Endothelial cell of umbilical vein (primary cell): ENCODE measurements around the gene ANXA6. TPM values are rescaled to one million over a fixed set of nuclear protein-coding genes. Genes with fewer than 3 reads are reported as not detected.
A peak's percentile ranks its signal among the peaks of the same experiment; 100 is the strongest.

ENCODE experiments used
- BruUV-seq: library from RNA; stranded (reverse); fragments of 400-500 nt; replicated peaks from 2 replicates; lab custom pipeline; 2021; lab: Mats Ljungman, UMichigan
- CTCF ChIA-PET: fragments of 300-600, 350-600 bp; sonication (Branson Sonifier 250); formaldehyde crosslinking; loops from one replicate; lab custom pipeline; 2021; ENCODE audit warnings: antibody characterized with exemption, inconsistent platforms; lab: Charles Lee
- POLR2A ChIA-PET: fragments of 300-600, 350-600 bp; sonication (Branson Sonifier 250); formaldehyde crosslinking; loops from one replicate; lab custom pipeline; 2021; ENCODE audit warnings: antibody characterized with exemption, inconsistent platforms; lab: Charles Lee
- DNase-seq: peaks from one replicate; pipeline ENCODE4 v3.0.0-alpha.2; 2011; ENCODE audit warnings: low read depth, low spot score
- FAIRE-seq: peaks from 2 replicates; lab custom pipeline; 2011; peaks lifted over from hg19 to GRCh38; lab: Jason Lieb, UNC
- H2AFZ ChIP-seq: 2 replicates; pipeline ENCODE4 v1.6.0; 2012; ENCODE audit warnings: low read depth, low read length, control low read depth, inconsistent platforms
- H3K27ac ChIP-seq: 2 replicates; pipeline ENCODE4 v1.5.1; 2011; ENCODE audit warnings: low read depth, mild to moderate bottlenecking, control low read depth, low read length, moderate library complexity; ENCODE audit not compliant: insufficient read depth
- H3K27me3 ChIP-seq, 2 experiments: 2 replicates each; pipeline versions ENCODE4 v1.6.0 to v1.6.1; 2011; ENCODE audit warnings: low read length in 2 of 2, mixed read lengths in 1 of 2; ENCODE audit not compliant: control insufficient read depth in 2 of 2, insufficient read depth in 2 of 2
- H3K36me3 ChIP-seq, 2 experiments: 2 replicates in 1 of 2; 3 replicates in 1 of 2; pipeline ENCODE4 v1.5.1; 2011; ENCODE audit warnings: low read length in 2 of 2, mild to moderate bottlenecking in 1 of 2, moderate library complexity in 1 of 2; ENCODE audit not compliant: control insufficient read depth in 2 of 2, insufficient read depth in 2 of 2; ENCODE audit errors: extremely low read depth in 1 of 2
- H3K4me1 ChIP-seq: 3 replicates; pipeline ENCODE4 v1.5.1; 2011; ENCODE audit warnings: mild to moderate bottlenecking, low read length; ENCODE audit not compliant: control insufficient read depth, insufficient read depth; ENCODE audit errors: extremely low read depth
- H3K4me2 ChIP-seq: 2 replicates; pipeline ENCODE4 v1.6.1; 2011; ENCODE audit warnings: low read length, control low read depth, mixed read lengths; ENCODE audit not compliant: insufficient read depth
- H3K4me3 ChIP-seq, 3 experiments: fragments of 200-600 bp in 1 of 3; sonication (generic), shearing (Covaris generic) in 1 of 3; replicated peaks in 1 of 3; 2 replicates each; pipeline ENCODE4 v1.5.1; 2011 to 2016; ENCODE audit warnings: control low read depth in 3 of 3, low read length in 3 of 3, mild to moderate bottlenecking in 2 of 3, inconsistent platforms in 1 of 3, low read depth in 1 of 3, moderate library complexity in 1 of 3; ENCODE audit not compliant: insufficient read depth in 1 of 3
- H3K79me2 ChIP-seq: 2 replicates; pipeline ENCODE4 v1.6.0; 2012; ENCODE audit warnings: low read length, inconsistent platforms; ENCODE audit not compliant: control insufficient read depth, insufficient read depth
- H3K9ac ChIP-seq: replicated peaks from 2 replicates; pipeline ENCODE3; 2011; ENCODE audit warnings: low read length, control low read depth; ENCODE audit not compliant: insufficient read depth; ENCODE audit errors: extremely low read depth
- H3K9me1 ChIP-seq: replicated peaks from 3 replicates; pipeline ENCODE4 v1.6.0; 2011; ENCODE audit warnings: mild to moderate bottlenecking, low read length; ENCODE audit not compliant: control insufficient read depth, insufficient read depth; ENCODE audit errors: extremely low read depth
- H3K9me3 ChIP-seq: replicated peaks from 2 replicates; pipeline ENCODE4 v1.5.1; 2012; ENCODE audit warnings: low read length, inconsistent platforms; ENCODE audit not compliant: control insufficient read depth, insufficient read depth
- H4K20me1 ChIP-seq: replicated peaks from 2 replicates; pipeline ENCODE3; 2011; ENCODE audit warnings: mild to moderate bottlenecking, low read length; ENCODE audit not compliant: control insufficient read depth, insufficient read depth; ENCODE audit errors: extremely low read depth
- CTCF ChIP-seq, 2 donors: IDR thresholded peaks; 1 replicate in 1 of 2; 2 replicates in 1 of 2; pipeline ENCODE4 v1.5.1; 2011; ENCODE audit warnings: low read length in 2 of 2, mild to moderate bottlenecking in 2 of 2, moderate library complexity in 2 of 2, control low read depth in 1 of 2, inconsistent platforms in 1 of 2, low read depth in 1 of 2; ENCODE audit not compliant: insufficient read depth in 1 of 2; ENCODE audit errors: extremely low read depth in 1 of 2
- EZH2 ChIP-seq: IDR thresholded peaks from 2 replicates; pipeline ENCODE4 v1.6.1; 2012; ENCODE audit warnings: borderline replicate concordance, low read depth, mild to moderate bottlenecking, moderate library complexity, low read length, inconsistent platforms; ENCODE audit not compliant: severe bottlenecking
- FOS ChIP-seq: IDR thresholded peaks from 2 replicates; pipeline ENCODE4 v1.6.1; 2011; ENCODE audit warnings: mild to moderate bottlenecking, low read length, moderate library complexity, borderline replicate concordance; ENCODE audit not compliant: insufficient read depth
- GATA2 ChIP-seq: IDR thresholded peaks from 2 replicates; pipeline ENCODE4 v1.7.0; 2011; ENCODE audit warnings: low read depth, mild to moderate bottlenecking, moderate library complexity, mixed read lengths, low read length; ENCODE audit not compliant: insufficient read length, insufficient read depth
- JUN ChIP-seq: IDR thresholded peaks from 2 replicates; pipeline ENCODE4 v1.6.1; 2011; ENCODE audit warnings: borderline replicate concordance, low read depth; ENCODE audit not compliant: insufficient read length, insufficient read depth
- MAX ChIP-seq: IDR thresholded peaks from 2 replicates; pipeline ENCODE4 v1.6.1; 2011; ENCODE audit not compliant: insufficient read depth, insufficient read length
- MYC ChIP-seq: IDR thresholded peaks from one replicate; pipeline ENCODE4 v1.6.1; 2011; ENCODE audit warnings: mild to moderate bottlenecking, low read depth, low read length
- POLR2A ChIP-seq: IDR thresholded peaks from 2 replicates; pipeline ENCODE4 v1.6.1; 2012; ENCODE audit warnings: low read depth, mild to moderate bottlenecking, control low read depth, low read length
- POLR2AphosphoS5 ChIP-seq: IDR thresholded peaks from 2 replicates; pipeline ENCODE4 v1.6.1; 2012; ENCODE audit warnings: low read depth, mild to moderate bottlenecking, control low read depth, low read length, moderate library complexity; ENCODE audit not compliant: insufficient read depth
- dilution Hi-C: fragments of 300-500 bp; cut with MboI; formaldehyde crosslinking; loops from one replicate; pipeline ENCODE4 v1.15.0; 2019; ENCODE audit warnings: low sequenced_read_pairs; ENCODE audit not compliant: extremely low pct_ligation_motif_present
- intact Hi-C: fragments of 100-400 bp; cut with micrococcal nuclease; formaldehyde crosslinking; loops from one replicate; pipeline ENCODE4 v1.10.0; 2022
- polyA plus RNA-seq, 4 experiments: library from polyadenylated mRNA; depleted of rRNA in 3 of 4; stranded (reverse) in 3 of 4; unstranded in 1 of 4; fragments of >200 nt; gene quantifications; 2 replicates each; pipeline versions ENCODE4 v1.2.1 to v1.2.3, GENCODE V29; 2011 to 2012; ENCODE audit warnings: missing spikeins in 1 of 4
- total RNA-seq: library from RNA; stranded (reverse); gene quantifications from 2 replicates; pipeline ENCODE4 v1.2.3, GENCODE V29; 2021

Gene ANXA6
- total and polyA plus RNA-seq, 2 donors (not counting 3 experiments of a cell fraction or from before 2014, with no cell fraction given), result 195 to 266 TPM

GRCh38 chr5:151115272-151115905 lies 42.2 kb downstream of the ANXA6 start:
- ChIA-PET POLR2A (interaction anchor here (0.6 to 1.1 kb wide), 3 partner anchors 34 to 73 kb away, joined by 3 read pairs; partner anchors contain the start of gene TNIP1), CTCF (interaction anchor here (0.5 to 16.3 kb wide), 57 partner anchors 9 to 352 kb away, joined by 3 to 679 read pairs (median 6); partner anchors contain the start of genes ANXA6, CCDC69, GPX3 and TNIP1)
- no peaks in the 10 kb centered on the region for H3K9me3 ChIP-seq
- no peak overlapping the region for H3K27ac ChIP-seq
- H3K79me2 ChIP-seq, result no peaks in the 10 kb centered on the region
- no peaks in the 10 kb centered on the region for H3K4me1 ChIP-seq
- no peak overlapping the region for H3K9ac ChIP-seq
- TF ChIP-seq CTCF (IDR thresholded peaks at IDR 0.05; ENCODE audit: extremely low read depth in 1 of 2, insufficient read depth in 1 of 2, low read depth in 1 of 2, low read length in 2 of 2) (peak; percentile 93 to 94), FOS (no peak)
- dilution Hi-C loops, result no loop called here
- no peaks in the 10 kb centered on the region for H3K9me1 ChIP-seq
- no peak overlapping the region for H3K4me2 ChIP-seq
- H3K4me3 ChIP-seq, result no peak overlapping the region
- intact Hi-C loops, result loop anchor here (1.0 kb wide), 2 partner anchors 64 to 113 kb away; no protein-coding TSS in a partner anchor
- peaks cover under 1 to 18% of the 10 kb centered on the region in 2 experiments for H3K36me3 ChIP-seq
- no peak overlapping the region for H2AFZ ChIP-seq
- H3K27me3 ChIP-seq, result no peaks in the 10 kb centered on the region
- no TSS peak for BruUV-seq
- FAIRE-seq, result peak; percentile 80
- DNase-seq, result peak; percentile 64
- no peaks in the 10 kb centered on the region for H4K20me1 ChIP-seq

DNA sequence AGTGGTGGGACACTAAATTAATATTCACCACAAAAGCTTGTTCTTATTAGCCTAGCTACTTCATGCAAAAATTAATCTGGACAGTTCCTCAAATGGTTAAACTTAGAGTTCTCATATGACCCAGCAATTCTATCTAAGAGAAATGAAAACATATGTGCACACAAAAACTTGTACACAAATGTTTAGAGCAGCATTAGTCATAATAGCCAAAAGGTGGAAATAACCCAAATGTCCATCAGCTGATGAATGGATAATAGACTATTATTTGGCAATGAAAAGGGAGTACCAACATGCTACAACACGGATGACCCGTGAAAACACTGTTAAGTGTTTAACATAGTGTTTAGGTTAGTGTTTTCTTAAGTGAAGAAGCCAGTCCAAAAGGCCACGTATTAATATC lies 43.9 kb downstream of the ANXA6 start:
- DNase-seq, result no peak
- no peak for TF ChIP-seq EZH2
- no peak for TF ChIP-seq POLR2AphosphoS5
- no peak for TF ChIP-seq GATA2
- TF ChIP-seq MAX, result no peak
- no peak for TF ChIP-seq MYC
- no peak for TF ChIP-seq JUN
- no peak for TF ChIP-seq CTCF (IDR thresholded peaks at IDR 0.05; ENCODE audit: extremely low read depth in 1 of 2, insufficient read depth in 1 of 2, low read depth in 1 of 2, low read length in 2 of 2)
- TF ChIP-seq POLR2A, result no peak
- H3K27me3 ChIP-seq, result no peaks in the 10 kb centered on the region
- H3K4me1 ChIP-seq, result no peaks in the 10 kb centered on the region
- no peak overlapping the region for H3K9ac ChIP-seq
- H3K36me3 ChIP-seq, result peaks cover 3 to 24% of the 10 kb centered on the region in 2 experiments
- BruUV-seq, result no TSS peak
- no peaks in the 10 kb centered on the region for H3K9me3 ChIP-seq
- H4K20me1 ChIP-seq, result no peaks in the 10 kb centered on the region
- CTCF ChIA-PET, result interaction anchor here (2.6 to 16.3 kb wide), 4 partner anchors 13 to 110 kb away, joined by 51 to 679 read pairs (median 134); no protein-coding TSS in a partner anchor
- POLR2A ChIA-PET, result no interaction called here
- H3K4me3 ChIP-seq, result no peak overlapping the region
- dilution Hi-C loops, result no loop called here
- no peak for FAIRE-seq
- H2AFZ ChIP-seq, result no peak overlapping the region
- H3K9me1 ChIP-seq, result no peaks in the 10 kb centered on the region
- H3K27ac ChIP-seq, result no peak overlapping the region
- H3K4me2 ChIP-seq, result no peak overlapping the region
- H3K79me2 ChIP-seq, result no peaks in the 10 kb centered on the region
- intact Hi-C loops, result no loop called here
